ENCODE results near the gene CDK2AP2.

DNA sequence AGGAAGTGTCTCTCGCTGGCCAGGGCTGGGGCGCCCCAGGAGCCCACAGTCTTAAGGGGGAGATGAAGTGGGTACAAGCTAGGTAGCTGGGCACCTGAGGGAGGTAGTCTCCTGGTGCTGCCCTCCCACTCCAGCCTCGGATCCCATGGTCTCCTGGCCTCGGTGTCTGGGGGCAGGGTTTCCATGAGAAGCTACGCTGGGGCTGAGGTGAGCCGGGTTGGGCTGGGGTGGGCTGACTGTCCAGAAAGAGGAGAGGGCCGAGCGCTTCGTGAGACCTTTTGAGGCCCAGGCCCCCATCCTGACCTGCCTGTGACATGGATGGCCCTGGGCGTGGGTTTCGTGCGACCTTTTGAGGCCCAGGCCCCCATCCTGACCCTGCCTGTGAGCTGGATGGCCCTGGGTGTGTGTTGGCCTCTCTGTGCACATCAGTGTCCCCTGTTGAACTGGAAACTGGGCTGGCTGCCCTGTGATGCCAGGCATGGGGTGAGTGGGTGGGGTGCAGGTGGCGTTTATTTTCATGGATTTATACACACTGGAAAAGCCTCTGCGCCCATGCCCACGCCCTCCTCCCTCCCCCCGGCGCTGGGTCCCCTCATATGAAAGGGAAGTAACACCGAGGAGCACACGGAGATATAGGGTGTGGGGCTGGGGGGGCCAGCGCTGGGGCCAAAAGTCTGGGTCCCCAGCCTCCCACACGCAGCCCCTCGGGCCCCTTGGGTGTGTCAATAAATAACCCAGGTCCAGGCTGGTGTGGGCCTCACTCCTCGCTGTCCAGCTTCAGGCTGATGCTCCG is 16.5 kb downstream of the CDK2AP2 start:
- TF ChIP-seq, protein P1, sequence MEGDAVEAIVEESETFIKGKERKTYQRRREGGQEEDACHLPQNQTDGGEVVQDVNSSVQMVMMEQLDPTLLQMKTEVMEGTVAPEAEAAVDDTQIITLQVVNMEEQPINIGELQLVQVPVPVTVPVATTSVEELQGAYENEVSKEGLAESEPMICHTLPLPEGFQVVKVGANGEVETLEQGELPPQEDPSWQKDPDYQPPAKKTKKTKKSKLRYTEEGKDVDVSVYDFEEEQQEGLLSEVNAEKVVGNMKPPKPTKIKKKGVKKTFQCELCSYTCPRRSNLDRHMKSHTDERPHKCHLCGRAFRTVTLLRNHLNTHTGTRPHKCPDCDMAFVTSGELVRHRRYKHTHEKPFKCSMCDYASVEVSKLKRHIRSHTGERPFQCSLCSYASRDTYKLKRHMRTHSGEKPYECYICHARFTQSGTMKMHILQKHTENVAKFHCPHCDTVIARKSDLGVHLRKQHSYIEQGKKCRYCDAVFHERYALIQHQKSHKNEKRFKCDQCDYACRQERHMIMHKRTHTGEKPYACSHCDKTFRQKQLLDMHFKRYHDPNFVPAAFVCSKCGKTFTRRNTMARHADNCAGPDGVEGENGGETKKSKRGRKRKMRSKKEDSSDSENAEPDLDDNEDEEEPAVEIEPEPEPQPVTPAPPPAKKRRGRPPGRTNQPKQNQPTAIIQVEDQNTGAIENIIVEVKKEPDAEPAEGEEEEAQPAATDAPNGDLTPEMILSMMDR (IDR thresholded peaks at IDR 0.05; ENCODE audit: insufficient read depth, low read depth, low read length) = no peak
- TF ChIP-seq EZH2 (IDR thresholded peaks at IDR 0.05; ENCODE audit: insufficient read depth, low read length) = no peak

Data from astrocyte (in vitro differentiated cells and primary cell).